Activated B cell treated with CpG ODN at 0.5 μM for 24 hours (primary cell): Measurements from ENCODE around the gene RAMP3. TPM values are rescaled to one million over a fixed set of nuclear protein-coding genes. Genes with fewer than 3 reads are reported as not detected.
"Not testable (repeated sequence)": the region's sequence is repeated elsewhere in the genome, so short reads cannot be mapped to it uniquely, and the experiment has no call there.

Source experiments
- ATAC-seq: fragments of 200-7000 bp; cut with Tn5 transposase; one replicate; pipeline ENCODE4 v1.10.0; 2021; ENCODE audit warnings: low read depth, mild to moderate bottlenecking, moderate library complexity
- CTCF ChIA-PET: fragments of 350-600 bp; sonication (Branson Sonifier 250); formaldehyde crosslinking; loops from one replicate; lab custom pipeline; 2021; ENCODE audit warnings: antibody characterized with exemption; lab: Charles Lee
- POLR2A ChIA-PET: fragments of 350-600 bp; sonication (Branson Sonifier 250); formaldehyde crosslinking; loops from one replicate; lab custom pipeline; 2021; ENCODE audit warnings: antibody characterized with exemption; lab: Charles Lee
- DNase-seq: peaks from one replicate; pipeline ENCODE4 v3.0.0; 2022
- H3K27ac Mint-ChIP-seq: one replicate; pipeline ENCODE4 v1.8.0; 2020; ENCODE audit warnings: mixed read lengths
- H3K27me3 Mint-ChIP-seq: one replicate; pipeline ENCODE4 v1.8.0; 2021; ENCODE audit warnings: mixed read lengths
- H3K36me3 Mint-ChIP-seq: one replicate; pipeline ENCODE4 v1.8.0; 2021; ENCODE audit warnings: low read depth, mixed read lengths
- H3K4me1 Mint-ChIP-seq: one replicate; pipeline ENCODE4 v1.8.0; 2021; ENCODE audit warnings: mixed read lengths
- H3K4me3 Mint-ChIP-seq: one replicate; pipeline ENCODE4 v1.8.0; 2020; ENCODE audit warnings: mild to moderate bottlenecking, mixed read lengths
- H3K9me3 Mint-ChIP-seq: one replicate; pipeline ENCODE4 v1.8.0; 2020; ENCODE audit warnings: mixed read lengths
- intact Hi-C: fragments of 100-400 bp; cut with micrococcal nuclease; formaldehyde crosslinking; loops from one replicate; pipeline ENCODE4 v1.15.1; 2024
- total RNA-seq: library from RNA; stranded (reverse); gene quantifications from 2 replicates; pipeline ENCODE4 v1.2.3, GENCODE V29; 2022
- TF ChIP-seq, protein P1 (sequence below): fragments of 200-600 bp; IDR thresholded peaks from one replicate; pipeline ENCODE4 v1.8.0; 2022; ENCODE audit warnings: antibody characterized with exemption, mild to moderate bottlenecking

Gene RAMP3
- total RNA-seq, 1 donor from 2014 or later: not detected

- ATAC-seq: no peak
- Mint-ChIP-seq H3K36me3 (no peaks in the 10 kb centered on the region), H3K27ac (no peak overlapping the region), H3K4me3 (no peak overlapping the region), H3K27me3 (peaks cover 33% of the 10 kb centered on the region), H3K4me1 (peaks cover 4% of the 10 kb centered on the region), H3K9me3 (no peaks in the 10 kb centered on the region)
- TF ChIP-seq, protein P1, sequence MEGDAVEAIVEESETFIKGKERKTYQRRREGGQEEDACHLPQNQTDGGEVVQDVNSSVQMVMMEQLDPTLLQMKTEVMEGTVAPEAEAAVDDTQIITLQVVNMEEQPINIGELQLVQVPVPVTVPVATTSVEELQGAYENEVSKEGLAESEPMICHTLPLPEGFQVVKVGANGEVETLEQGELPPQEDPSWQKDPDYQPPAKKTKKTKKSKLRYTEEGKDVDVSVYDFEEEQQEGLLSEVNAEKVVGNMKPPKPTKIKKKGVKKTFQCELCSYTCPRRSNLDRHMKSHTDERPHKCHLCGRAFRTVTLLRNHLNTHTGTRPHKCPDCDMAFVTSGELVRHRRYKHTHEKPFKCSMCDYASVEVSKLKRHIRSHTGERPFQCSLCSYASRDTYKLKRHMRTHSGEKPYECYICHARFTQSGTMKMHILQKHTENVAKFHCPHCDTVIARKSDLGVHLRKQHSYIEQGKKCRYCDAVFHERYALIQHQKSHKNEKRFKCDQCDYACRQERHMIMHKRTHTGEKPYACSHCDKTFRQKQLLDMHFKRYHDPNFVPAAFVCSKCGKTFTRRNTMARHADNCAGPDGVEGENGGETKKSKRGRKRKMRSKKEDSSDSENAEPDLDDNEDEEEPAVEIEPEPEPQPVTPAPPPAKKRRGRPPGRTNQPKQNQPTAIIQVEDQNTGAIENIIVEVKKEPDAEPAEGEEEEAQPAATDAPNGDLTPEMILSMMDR: no peak
- intact Hi-C loops: no loop called here
- ChIA-PET POLR2A (no interaction called here), CTCF (interaction anchor here (2.0 kb wide), 1 partner anchor 702 kb away, joined by 7 read pairs; no protein-coding TSS in a partner anchor)
- no peak for DNase-seq
Measured at GRCh38 chr7:45151967-45152366, 5.6 kb upstream of the RAMP3 start.

DNA sequence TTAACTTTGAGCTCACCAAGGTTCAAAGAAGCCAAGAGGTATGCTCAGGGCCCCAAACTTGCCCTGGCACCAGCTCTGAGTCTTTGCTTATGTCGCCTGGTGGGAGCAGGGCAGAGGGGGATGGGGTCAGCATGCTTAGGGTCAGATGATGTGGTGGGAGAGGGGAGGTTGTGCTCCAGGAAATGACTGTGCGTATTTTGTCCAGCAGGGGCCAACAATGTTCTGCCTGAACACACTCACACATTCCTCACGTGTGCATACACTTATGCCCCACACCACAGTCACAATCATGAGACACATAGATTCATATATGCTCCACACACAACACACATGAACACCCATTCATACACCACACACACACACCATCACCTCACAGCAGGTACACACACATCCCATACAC, 4.4 kb upstream of the RAMP3 start:
- H3K4me3 Mint-ChIP-seq: no peak overlapping the region
- DNase-seq: no peak
- TF ChIP-seq, protein P1: no peak
- ATAC-seq: no peak
- no peaks in the 10 kb centered on the region for H3K36me3 Mint-ChIP-seq
- H3K9me3 Mint-ChIP-seq: no peaks in the 10 kb centered on the region
- intact Hi-C loops: no loop called here
- peaks cover 36% of the 10 kb centered on the region for H3K27me3 Mint-ChIP-seq
- ChIA-PET CTCF (interaction anchor here (0.9 to 2.0 kb wide), 3 partner anchors 108 to 702 kb away, joined by 4 to 7 read pairs (median 5); no protein-coding TSS in a partner anchor), POLR2A (interaction anchor here (0.5 kb wide), 1 partner anchor 701 kb away, joined by 3 read pairs; no protein-coding TSS in a partner anchor)
- no peak overlapping the region for H3K27ac Mint-ChIP-seq
- H3K4me1 Mint-ChIP-seq: peaks cover 8% of the 10 kb centered on the region

- H3K4me1 Mint-ChIP-seq, H3K4me3 Mint-ChIP-seq, DNase-seq, H3K9me3 Mint-ChIP-seq, H3K27ac Mint-ChIP-seq, POLR2A ChIA-PET, H3K36me3 Mint-ChIP-seq, ATAC-seq: not testable (repeated sequence)
- intact Hi-C loops: loop anchor here (1.0 kb wide), 2 partner anchors 106 to 700 kb away; no protein-coding TSS in a partner anchor
- H3K27me3 Mint-ChIP-seq: peaks cover 37% of the 10 kb centered on the region
- CTCF ChIA-PET: interaction anchor here (2.0 kb wide), 2 partner anchors 700 to 701 kb away, joined by 5 to 7 read pairs; no protein-coding TSS in a partner anchor
Measured at GRCh38 chr7:45153861-45154260, 3.7 kb upstream of the RAMP3 start.

DNA sequence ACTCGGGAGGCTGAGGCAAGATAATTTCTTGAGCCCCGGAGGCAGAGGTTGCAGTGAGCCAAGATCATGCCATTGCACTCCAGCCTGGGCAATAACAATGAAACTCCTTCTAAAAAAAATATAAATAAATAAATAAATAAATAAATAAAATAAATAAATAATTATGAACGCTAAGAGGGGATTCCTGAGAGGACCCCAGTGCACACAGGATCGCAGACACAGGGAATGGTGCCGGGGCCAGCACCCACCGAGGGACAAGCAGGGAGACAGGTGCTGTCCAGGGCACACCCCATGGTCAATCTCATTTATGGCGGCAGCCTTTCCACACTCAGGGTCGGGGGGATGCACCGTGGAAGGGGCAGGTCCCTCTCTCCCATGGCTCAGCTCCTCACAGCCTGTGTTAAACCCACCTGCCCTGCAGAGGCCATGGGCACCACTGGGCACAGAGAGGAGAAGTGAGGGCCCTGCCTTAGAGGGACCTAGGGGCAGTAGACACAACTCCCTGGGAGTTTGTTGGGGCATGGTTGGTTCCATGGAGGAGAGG, 2.2 kb upstream of the RAMP3 start:
- Mint-ChIP-seq H3K27me3 (peaks cover 31% of the 10 kb centered on the region), H3K27ac (no peak overlapping the region), H3K4me1 (peaks cover 10% of the 10 kb centered on the region), H3K4me3 (no peak overlapping the region), H3K9me3 (no peaks in the 10 kb centered on the region), H3K36me3 (no peaks in the 10 kb centered on the region)
- no peak for ATAC-seq
- no peak for DNase-seq
- ChIA-PET POLR2A (no interaction called here), CTCF (interaction anchor here (1.4 kb wide), 2 partner anchors 100 to 698 kb away, joined by 4 to 5 read pairs; no protein-coding TSS in a partner anchor)
- intact Hi-C loops: no loop called here
- TF ChIP-seq, protein P1: no peak

DNA sequence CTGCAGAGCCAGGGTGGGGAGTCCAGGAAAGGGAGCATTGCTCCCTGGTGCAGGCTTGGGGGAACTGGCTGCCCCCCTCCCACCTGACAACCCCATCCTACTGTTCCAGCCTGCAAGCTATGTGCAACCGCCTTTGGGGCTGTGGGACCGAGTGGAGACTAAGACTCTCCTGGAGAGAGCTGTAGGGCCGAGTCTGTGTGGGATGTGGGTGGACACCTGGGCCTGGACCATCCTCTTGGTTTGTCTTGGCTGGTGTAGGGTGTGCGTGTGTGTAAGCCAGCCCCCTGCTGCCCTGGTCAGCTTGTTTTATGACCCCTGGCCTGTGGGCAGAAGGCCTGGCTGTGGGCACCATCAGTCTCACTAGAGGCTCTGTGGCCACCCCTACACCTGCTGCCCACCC, 1.6 kb upstream of the RAMP3 start:
- H3K9me3 Mint-ChIP-seq: no peaks in the 10 kb centered on the region
- ChIA-PET CTCF (interaction anchor here (1.4 kb wide), 2 partner anchors 100 to 698 kb away, joined by 4 to 5 read pairs; no protein-coding TSS in a partner anchor), POLR2A (no interaction called here)
- ATAC-seq: no peak
- H3K4me3 Mint-ChIP-seq: no peak overlapping the region
- H3K4me1 Mint-ChIP-seq: peaks cover 13% of the 10 kb centered on the region
- TF ChIP-seq, protein P1: no peak
- DNase-seq: no peak
- intact Hi-C loops: no loop called here
- no peak overlapping the region for H3K27ac Mint-ChIP-seq
- peaks cover 29% of the 10 kb centered on the region for H3K27me3 Mint-ChIP-seq
- H3K36me3 Mint-ChIP-seq: no peaks in the 10 kb centered on the region
